NCI-H2029 treated with DMSO at 0.1 percent for 48 hours (cell line): ENCODE data around the gene FAM187B.

Experiments
- DNase-seq: peaks from one replicate; lab custom pipeline; 2025; lab: John Stamatoyannopoulos, UW

The FAM187B gene

DNA sequence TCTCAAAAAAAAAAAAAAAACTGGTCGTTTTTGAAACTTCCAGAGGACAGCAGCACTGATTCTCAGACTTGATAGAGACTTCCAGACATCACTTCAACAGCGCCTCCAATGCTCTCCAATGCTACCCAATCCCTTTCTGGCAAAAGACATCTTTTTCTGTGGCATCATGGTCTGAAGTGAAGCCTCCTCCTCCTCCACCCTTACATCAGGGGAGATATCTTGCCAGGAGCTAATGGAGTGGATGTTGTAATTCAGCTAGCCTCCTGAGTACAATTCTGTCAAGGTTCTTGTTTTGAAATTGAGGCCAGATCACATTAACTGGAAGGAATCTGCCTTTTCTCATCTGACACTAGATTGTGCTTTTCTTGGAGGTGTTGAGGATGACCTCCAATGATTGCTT lies 49.8 kb downstream of the FAM187B start:
- no peak for DNase-seq

DNA sequence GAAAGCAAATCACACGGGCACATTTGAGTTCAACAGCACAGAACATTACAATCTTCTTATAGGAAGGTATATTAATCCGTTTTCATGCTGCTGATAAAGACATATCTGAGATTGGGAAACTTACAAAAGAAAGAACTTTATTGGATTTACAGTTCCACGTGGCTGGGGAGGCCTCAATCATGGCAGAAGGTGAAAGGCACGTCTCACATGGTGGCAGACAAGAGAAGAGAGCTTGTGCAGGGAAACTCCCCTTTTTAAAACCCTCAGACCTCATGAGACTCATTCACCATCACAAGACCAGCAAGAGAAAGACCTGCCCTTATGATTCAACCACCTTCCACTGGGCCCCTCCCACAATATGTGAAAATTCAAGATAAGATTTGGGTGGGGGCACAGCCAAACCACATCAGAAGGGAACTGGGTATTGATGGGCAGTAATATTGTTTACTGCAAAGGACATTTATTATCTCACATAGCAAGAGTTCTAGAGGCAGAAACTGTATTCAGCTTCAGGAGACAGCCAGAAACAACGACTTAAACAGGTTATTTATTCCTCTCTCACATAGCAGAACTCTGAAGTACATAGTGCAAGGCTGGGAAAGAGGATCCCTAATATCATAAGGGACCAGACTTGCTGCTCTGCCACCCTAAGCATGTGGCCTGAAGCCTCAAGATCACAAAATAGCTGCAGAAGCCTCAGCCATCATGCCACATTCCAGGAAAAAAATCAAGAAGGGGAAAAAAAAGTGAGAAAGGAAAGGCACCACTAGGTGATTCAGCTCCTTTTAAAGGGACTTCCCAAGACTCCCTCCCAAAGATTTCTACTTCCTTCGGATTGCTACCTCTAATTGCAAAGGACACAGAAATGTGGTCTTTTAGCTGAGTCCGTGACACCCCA lies 50.9 kb downstream of the FAM187B start:
- no peak for DNase-seq

DNA sequence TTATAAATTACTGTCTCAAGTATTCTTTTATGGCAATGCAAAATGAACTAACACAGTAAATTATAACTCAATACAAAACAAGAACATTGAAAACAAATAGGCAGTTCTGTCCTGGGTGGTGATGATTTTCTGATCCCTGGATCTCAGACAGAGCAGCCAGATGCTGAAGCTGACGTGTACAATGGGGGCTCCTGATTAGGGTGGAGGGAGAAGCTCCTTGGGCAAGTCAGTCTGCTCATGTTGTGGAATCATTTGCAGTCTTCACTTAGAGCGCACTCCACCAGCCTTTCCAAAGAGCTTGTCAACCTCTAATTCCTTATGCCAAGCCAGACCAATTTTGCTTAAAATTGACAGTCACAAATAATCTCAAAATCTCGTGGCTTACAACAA lies 52.4 kb downstream of the FAM187B start:
- no peak for DNase-seq
